IMR-90 (cell line): ENCODE measurements around the gene BRF1. TPM values are rescaled to one million over a fixed set of nuclear protein-coding genes. Genes with fewer than 3 reads are reported as not detected.

Experiments
- ATAC-seq: fragments of 200-7000 bp; cut with Tn5 transposase; 2 replicates; pipeline ENCODE4 v1.9.1; 2020; ENCODE audit warnings: low read depth, mild to moderate bottlenecking, moderate library complexity
- BruUV-seq: library from RNA; stranded (reverse); fragments of 400-500 nt; replicated peaks from 2 replicates; lab custom pipeline; 2021; lab: Mats Ljungman, UMichigan
- CTCF ChIA-PET: fragments of 300-600 bp; formaldehyde crosslinking; extraction: SDS; loops from one replicate; lab custom pipeline; 2021; ENCODE audit warnings: antibody characterized with exemption; lab: Yijun Ruan, JAX
- POLR2A ChIA-PET: fragments of 300-600 bp; sonication (Branson Sonifier 250); formaldehyde crosslinking; loops from one replicate; lab custom pipeline; 2022; ENCODE audit warnings: antibody characterized with exemption; ENCODE audit not compliant: unreplicated experiment; lab: Charles Lee
- DNase-seq: peaks from one replicate; pipeline ENCODE4 v3.0.0; 2013
- H2AFZ ChIP-seq: replicated peaks from 2 replicates; pipeline ENCODE3; 2013; ENCODE audit warnings: low read length, mild to moderate bottlenecking; ENCODE audit not compliant: poor library complexity
- H2AK5ac ChIP-seq: 2 replicates; pipeline ENCODE4 v1.6.1; 2013; ENCODE audit warnings: low read depth, low read length, inconsistent platforms
- H2AK9ac ChIP-seq: replicated peaks from 2 replicates; pipeline ENCODE3; 2013; ENCODE audit warnings: mild to moderate bottlenecking, low read depth, low read length, moderate library complexity; ENCODE audit not compliant: poor library complexity
- H2BK120ac ChIP-seq: 2 replicates; pipeline ENCODE4 v1.6.1; 2013; ENCODE audit warnings: low read depth, low read length, inconsistent platforms
- H2BK15ac ChIP-seq: 3 replicates; pipeline ENCODE4 v1.6.1; 2013; ENCODE audit warnings: low read depth, low read length, inconsistent platforms
- H2BK20ac ChIP-seq: 2 replicates; pipeline ENCODE4 v1.6.1; 2013; ENCODE audit warnings: low read depth, mild to moderate bottlenecking, inconsistent platforms, low read length, moderate library complexity
- H2BK5ac ChIP-seq: 2 replicates; pipeline ENCODE4 v1.6.1; 2013; ENCODE audit warnings: mild to moderate bottlenecking, low read depth, low read length, inconsistent platforms; ENCODE audit not compliant: poor library complexity, severe bottlenecking
- H3K14ac ChIP-seq: replicated peaks from 2 replicates; pipeline ENCODE4 v1.6.1; 2013; ENCODE audit warnings: low read depth, low read length, inconsistent platforms
- H3K18ac ChIP-seq: 2 replicates; pipeline ENCODE4 v1.6.1; 2013; ENCODE audit warnings: low read depth, low read length, control low read depth
- H3K23ac ChIP-seq: 2 replicates; pipeline ENCODE4 v1.6.1; 2013; ENCODE audit warnings: low read depth, low read length, inconsistent platforms
- H3K27ac ChIP-seq: 2 replicates; pipeline ENCODE4 v1.5.1; 2013; ENCODE audit warnings: mild to moderate bottlenecking, control low read depth, low read length; ENCODE audit not compliant: insufficient read depth
- H3K27me3 ChIP-seq: 2 replicates; pipeline ENCODE4 v1.6.1; 2013; ENCODE audit warnings: low read length; ENCODE audit not compliant: control insufficient read depth, insufficient read depth
- H3K36me3 ChIP-seq: 2 replicates; pipeline ENCODE4 v1.6.1; 2013; ENCODE audit warnings: low read length, mixed read lengths; ENCODE audit not compliant: control insufficient read depth, insufficient read depth
- H3K4ac ChIP-seq: 2 replicates; pipeline ENCODE4 v1.6.1; 2013; ENCODE audit warnings: low read depth, low read length, inconsistent platforms
- H3K4me1 ChIP-seq: 2 replicates; pipeline ENCODE4 v1.6.1; 2013; ENCODE audit warnings: low read length, mixed read lengths; ENCODE audit not compliant: control insufficient read depth, insufficient read depth
- H3K4me2 ChIP-seq: 2 replicates; pipeline ENCODE4 v1.6.1; 2013; ENCODE audit warnings: low read depth, mild to moderate bottlenecking, control low read depth, low read length, moderate library complexity
- H3K4me3 ChIP-seq: 2 replicates; pipeline ENCODE4 v1.5.1; 2013; ENCODE audit warnings: low read depth, mild to moderate bottlenecking, control low read depth, low read length, moderate library complexity; ENCODE audit not compliant: insufficient read depth
- H3K56ac ChIP-seq: 2 replicates; pipeline ENCODE4 v1.6.1; 2013; ENCODE audit warnings: low read length, inconsistent platforms; ENCODE audit not compliant: insufficient read depth; ENCODE audit errors: extremely low read depth
- H3K79me1 ChIP-seq, 2 experiments: 2 replicates each; pipeline ENCODE4 v1.6.1; 2013; ENCODE audit warnings: low read length in 2 of 2, inconsistent platforms in 1 of 2, low read depth in 1 of 2
- H3K9ac ChIP-seq: 2 replicates; pipeline ENCODE4 v1.6.1; 2013; ENCODE audit warnings: low read depth, low read length, control low read depth
- H3K9me1 ChIP-seq: 2 replicates; pipeline ENCODE4 v1.6.1; 2013; ENCODE audit warnings: low read length, inconsistent platforms; ENCODE audit not compliant: insufficient read depth
- H3K9me3 ChIP-seq: 2 replicates; pipeline ENCODE4 v1.6.1; 2013; ENCODE audit warnings: low read length; ENCODE audit not compliant: control insufficient read depth, insufficient read depth
- H4K20me1 ChIP-seq: 2 replicates; pipeline ENCODE4 v1.6.1; 2013; ENCODE audit warnings: low read length, inconsistent platforms; ENCODE audit not compliant: insufficient read depth
- H4K5ac ChIP-seq: 2 replicates; pipeline ENCODE4 v1.6.1; 2013; ENCODE audit warnings: mild to moderate bottlenecking, low read depth, low read length, control low read depth
- H4K8ac ChIP-seq, 2 experiments: 2 replicates each; pipeline ENCODE4 v1.6.1; 2013; ENCODE audit warnings: low read depth in 2 of 2, low read length in 2 of 2, control low read depth in 1 of 2, inconsistent platforms in 1 of 2
- H4K91ac ChIP-seq: 2 replicates; pipeline ENCODE4 v1.6.1; 2013; ENCODE audit warnings: low read depth, low read length, inconsistent platforms; ENCODE audit not compliant: insufficient read depth
- BHLHE40 ChIP-seq: fragments of 150-350 bp; IDR thresholded peaks from 2 replicates; pipeline ENCODE4 v1.6.1; 2016; ENCODE audit warnings: mild to moderate bottlenecking, low read depth, low read length
- CEBPB ChIP-seq: IDR thresholded peaks from 2 replicates; pipeline ENCODE4 v1.6.1; 2012; ENCODE audit warnings: low read depth, low read length, improper control_type of control experiment
- ELK1 ChIP-seq: fragments of 150-350 bp; IDR thresholded peaks from 2 replicates; pipeline ENCODE4 v1.6.1; 2016; ENCODE audit warnings: low read depth, mild to moderate bottlenecking, low read length, moderate library complexity, borderline replicate concordance
- MAFK ChIP-seq: IDR thresholded peaks from 2 replicates; pipeline ENCODE4 v1.6.1; 2012; ENCODE audit warnings: low read depth, low read length, improper control_type of control experiment
- MAZ ChIP-seq: IDR thresholded peaks from 2 replicates; pipeline ENCODE4 v1.6.1; 2012; ENCODE audit warnings: low read depth, mild to moderate bottlenecking, low read length, improper control_type of control experiment, moderate library complexity, borderline replicate concordance
- MXI1 ChIP-seq: IDR thresholded peaks from 2 replicates; pipeline ENCODE4 v1.6.1; 2012; ENCODE audit warnings: low read depth, mild to moderate bottlenecking, low read length, moderate library complexity, borderline replicate concordance
- NFE2L2 ChIP-seq: fragments of 150-350 bp; IDR thresholded peaks from 2 replicates; pipeline ENCODE4 v1.6.1; 2016; ENCODE audit warnings: low read depth, mild to moderate bottlenecking, low read length
- RAD21 ChIP-seq: IDR thresholded peaks from 2 replicates; pipeline ENCODE4 v1.6.1; 2012; ENCODE audit warnings: low read length, improper control_type of control experiment
- RCOR1 ChIP-seq: IDR thresholded peaks from 2 replicates; pipeline ENCODE4 v1.6.1; 2012; ENCODE audit warnings: mild to moderate bottlenecking, low read length, improper control_type of control experiment; ENCODE audit not compliant: insufficient replicate concordance
- RFX5 ChIP-seq: IDR thresholded peaks from 2 replicates; pipeline ENCODE4 v1.8.0; 2012; ENCODE audit warnings: low read depth, mild to moderate bottlenecking, low read length, moderate library complexity
- SMC3 ChIP-seq: fragments of 150-350 bp; IDR thresholded peaks from 2 replicates; pipeline ENCODE4 v1.6.1; 2016; ENCODE audit warnings: low read depth, mild to moderate bottlenecking, antibody characterized with exemption, low read length, moderate library complexity
- USF2 ChIP-seq: fragments of 150-350 bp; IDR thresholded peaks from 2 replicates; pipeline ENCODE4 v1.6.1; 2017; ENCODE audit warnings: mild to moderate bottlenecking, antibody characterized with exemption, low read length, low read depth
- WGBS, 2 experiments: methylation state at CpG; one replicate each; pipeline versions ENCODE4 v1.1.5 to v1.1.7; 2013; ENCODE audit warnings: missing lambda C conversion rate in 2 of 2; ENCODE audit not compliant: insufficient read length in 1 of 2; ENCODE audit errors: extremely low coverage in 2 of 2; 5-methylcytosine and 5-hydroxymethylcytosine counted together
- dilution Hi-C: fragments of 300-500 bp; cut with HindIII; formaldehyde crosslinking; loops from one replicate; pipeline ENCODE4 v1.14.3; 2018; ENCODE audit warnings: low sequenced_read_pairs; ENCODE audit not compliant: unreplicated experiment
- in situ Hi-C: fragments of 300-500 bp; cut with MboI; formaldehyde crosslinking; loops from 3 replicates; pipeline ENCODE4 v1.14.3; 2019; ENCODE audit warnings: low sequenced_read_pairs, inconsistent platforms, mixed read lengths
- intact Hi-C: fragments of 100-400 bp; cut with micrococcal nuclease; formaldehyde crosslinking; loops from 2 replicates; pipeline ENCODE4 v1.10.0; 2022
- polyA plus RNA-seq, 3 experiments: library from polyadenylated mRNA; depleted of rRNA; stranded (reverse); fragments of >200 nt; gene quantifications; 2 replicates each; pipeline ENCODE4 v1.2.3, GENCODE V29; 2012; ENCODE audit warnings: low replicate concordance in 1 of 3
- total RNA-seq: library from RNA; depleted of rRNA; stranded (reverse); fragments of >200 nt; gene quantifications from 2 replicates; pipeline ENCODE4 v1.2.3, GENCODE V29; 2012

The BRF1 gene
- total and polyA plus RNA-seq, 2 of the 4 experiments (the other 2 are of a cell fraction), result 12.4 to 16.7 TPM

- H2BK20ac ChIP-seq, result no peak overlapping the region
- no peak overlapping the region for H2AK9ac ChIP-seq
- no peak overlapping the region for H3K27ac ChIP-seq
- in situ Hi-C loops (no loop called here), intact Hi-C loops (no loop called here), dilution Hi-C loops (no loop called here)
- peaks cover 63% of the 10 kb centered on the region for H4K20me1 ChIP-seq
- POLR2A ChIA-PET, result no interaction called here
- H4K8ac ChIP-seq, result no peak overlapping the region
- H4K91ac ChIP-seq, result no peak overlapping the region
- H3K4me3 ChIP-seq, result no peak overlapping the region
- H3K18ac ChIP-seq, result no peak overlapping the region
- H2BK15ac ChIP-seq, result no peak overlapping the region
- 100% methylated on average over 1 of the region's 9 CpGs; no CpG with 5 or more reads in 1 of the 2 experiments for WGBS, 2 experiments
- no peak for TF ChIP-seq RAD21
- no peak for TF ChIP-seq MAZ
- TF ChIP-seq RFX5, result no peak
- TF ChIP-seq MXI1, result no peak
- TF ChIP-seq NFE2L2, result no peak
- TF ChIP-seq ELK1, result no peak
- no peak for TF ChIP-seq CEBPB
- no peak for TF ChIP-seq RCOR1
- TF ChIP-seq BHLHE40, result no peak
- TF ChIP-seq SMC3, result no peak
- no peak for TF ChIP-seq USF2
- no peak for TF ChIP-seq MAFK
- no peaks in the 10 kb centered on the region; the same call in 1 of the 2 replicates for H3K36me3 ChIP-seq
- no peak overlapping the region for H3K14ac ChIP-seq
- no peak for ATAC-seq
- no peak for DNase-seq
- H4K5ac ChIP-seq, result no peak overlapping the region
- peaks cover 16 to 56% of the 10 kb centered on the region in 2 experiments for H3K79me1 ChIP-seq
- no peak overlapping the region for H2BK5ac ChIP-seq
- H3K9me3 ChIP-seq, result no peaks in the 10 kb centered on the region
- peaks cover 11% of the 10 kb centered on the region; the same call in 1 of the 2 replicates for H3K9me1 ChIP-seq
- H2BK120ac ChIP-seq, result no peak overlapping the region
- no peak overlapping the region for H3K4me2 ChIP-seq
- no TSS peak for BruUV-seq
- H2AK5ac ChIP-seq, result no peak overlapping the region
- peaks cover 9% of the 10 kb centered on the region for H3K4me1 ChIP-seq
- H3K23ac ChIP-seq, result no peak overlapping the region
- H3K27me3 ChIP-seq, result no peaks in the 10 kb centered on the region
- no peak overlapping the region for H3K9ac ChIP-seq
- H3K56ac ChIP-seq, result no peak overlapping the region
- CTCF ChIA-PET, result no interaction called here
- no peak overlapping the region for H2AFZ ChIP-seq
- H3K4ac ChIP-seq, result no peak overlapping the region
Observed at GRCh38 chr14:105325303-105325702, 24.5 kb upstream of the BRF1 start.
